GM18499 (cell line): ENCODE results near the gene RAB31.

Source experiments
- ATAC-seq: cut with Tn5 transposase; IDR thresholded peaks from one replicate; pipeline ENCODE4 v1.9.1; 2021; ENCODE audit warnings: moderate number of reproducible peaks; ENCODE audit not compliant: insufficient read depth, unreplicated experiment

Gene RAB31

DNA sequence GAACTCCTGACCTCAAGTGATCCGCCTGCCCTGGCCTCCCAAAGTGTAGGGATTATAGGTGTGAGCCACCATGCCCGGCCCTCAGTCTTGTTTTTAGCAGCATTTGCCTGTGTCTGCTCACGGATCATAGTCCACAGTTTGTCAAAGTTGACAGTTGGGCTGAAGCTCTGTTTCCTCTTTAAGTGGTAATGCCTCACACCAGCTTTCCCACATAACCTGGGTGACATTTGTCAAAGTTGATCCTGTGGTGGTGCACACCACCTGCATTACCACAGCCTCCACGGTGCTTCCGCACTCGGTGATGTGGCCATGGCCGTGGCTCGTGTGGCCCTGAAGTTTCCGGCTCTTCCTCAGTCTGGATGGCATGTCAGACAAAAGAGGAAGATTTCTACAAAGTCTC lies 27.1 kb downstream of the RAB31 start:
- ATAC-seq = no peak

DNA sequence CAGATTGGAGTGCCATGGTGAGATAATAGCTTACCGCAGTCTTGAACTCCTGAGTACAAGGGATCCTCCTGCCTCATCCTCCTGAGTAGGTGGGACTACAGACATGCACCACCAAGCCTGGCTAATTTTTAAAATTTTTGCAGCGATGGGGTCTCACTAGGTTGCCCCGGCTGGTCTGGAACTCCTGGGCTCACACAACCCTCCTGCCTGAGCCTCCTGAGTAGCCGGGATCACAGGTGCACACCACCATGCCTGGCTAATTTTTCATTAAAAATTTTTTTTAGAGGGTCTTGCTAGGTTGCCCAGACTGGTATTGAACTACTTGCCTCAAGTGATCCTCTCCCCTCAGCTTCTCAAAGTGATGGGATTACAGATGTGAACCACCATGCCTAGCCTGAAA lies 27.8 kb downstream of the RAB31 start:
- ATAC-seq = no peak

DNA sequence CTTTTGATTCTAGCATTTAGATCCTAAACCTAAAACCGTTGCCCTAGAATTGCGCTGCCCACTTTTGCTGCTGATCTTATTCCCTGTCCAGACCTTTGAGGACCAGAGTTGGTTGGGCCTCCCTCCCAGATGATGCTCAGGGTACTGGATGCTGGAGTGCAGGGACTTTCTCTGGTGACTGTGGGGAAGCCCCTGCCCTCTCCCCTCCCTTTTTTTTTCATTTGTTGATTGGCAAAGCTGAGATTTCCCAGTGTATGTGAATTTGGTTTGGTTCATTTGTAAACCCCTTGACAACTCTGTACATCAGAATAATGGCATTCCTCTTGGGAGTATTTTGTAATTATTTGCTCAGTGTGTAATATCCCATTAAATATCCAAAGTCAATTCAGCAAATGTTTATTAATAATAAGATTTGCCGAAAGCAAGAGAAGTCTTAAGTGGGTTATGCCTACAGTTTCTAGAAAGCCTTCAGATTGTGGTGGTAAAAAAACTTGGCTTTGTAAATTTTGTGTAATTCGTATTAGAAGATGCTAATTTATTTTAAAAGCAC lies 28.3 kb downstream of the RAB31 start:
- no peak for ATAC-seq

DNA sequence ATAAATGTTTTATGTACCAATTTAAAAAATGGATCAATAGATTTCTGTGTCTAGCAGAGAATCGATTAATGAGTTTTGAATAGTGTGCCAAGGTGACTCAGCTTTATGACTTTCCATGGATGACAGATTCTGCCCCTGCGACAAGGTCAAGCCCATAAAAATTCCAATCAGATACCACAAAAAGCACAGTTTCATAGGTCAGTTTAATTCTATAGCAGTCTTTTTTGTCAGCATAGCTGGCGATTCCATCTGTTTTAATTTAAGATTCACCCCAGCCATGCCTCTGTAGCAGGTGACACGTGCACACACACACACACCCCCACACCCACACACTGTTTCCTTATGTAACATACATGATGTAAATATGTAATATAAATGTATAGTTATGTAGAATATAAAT lies 28.9 kb downstream of the RAB31 start:
- no peak for ATAC-seq

DNA sequence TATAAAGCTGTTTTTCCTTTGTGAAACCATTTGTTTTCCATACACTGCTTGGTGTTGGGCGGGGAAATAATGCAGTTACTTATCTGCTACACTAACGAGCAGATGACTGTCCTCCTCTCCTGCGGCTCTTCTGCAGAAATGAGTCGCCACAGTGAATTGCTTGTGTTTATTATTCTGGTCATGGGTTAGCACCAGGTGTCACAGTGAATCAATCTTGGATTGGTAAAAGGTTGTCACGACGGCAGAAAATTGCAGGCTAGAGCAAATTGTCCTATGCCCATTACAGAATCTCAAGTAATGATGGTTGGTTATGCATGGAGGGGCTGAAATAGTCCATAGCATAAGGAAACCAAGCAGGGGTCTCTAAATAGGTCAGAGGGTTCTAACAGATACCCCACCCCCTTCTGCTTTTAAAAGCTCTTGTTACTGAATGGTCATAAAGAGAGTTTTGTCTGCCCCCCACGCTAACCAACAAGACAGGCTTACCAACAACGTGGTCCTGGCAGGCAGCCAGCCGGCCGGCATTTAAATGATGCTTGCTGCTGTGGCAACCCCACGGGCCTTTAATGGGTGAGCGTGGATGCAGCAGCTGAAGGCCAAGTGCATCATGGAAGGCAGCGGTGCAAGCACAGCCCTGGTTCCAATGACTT lies 29.5 kb downstream of the RAB31 start:
- ATAC-seq = no peak

DNA sequence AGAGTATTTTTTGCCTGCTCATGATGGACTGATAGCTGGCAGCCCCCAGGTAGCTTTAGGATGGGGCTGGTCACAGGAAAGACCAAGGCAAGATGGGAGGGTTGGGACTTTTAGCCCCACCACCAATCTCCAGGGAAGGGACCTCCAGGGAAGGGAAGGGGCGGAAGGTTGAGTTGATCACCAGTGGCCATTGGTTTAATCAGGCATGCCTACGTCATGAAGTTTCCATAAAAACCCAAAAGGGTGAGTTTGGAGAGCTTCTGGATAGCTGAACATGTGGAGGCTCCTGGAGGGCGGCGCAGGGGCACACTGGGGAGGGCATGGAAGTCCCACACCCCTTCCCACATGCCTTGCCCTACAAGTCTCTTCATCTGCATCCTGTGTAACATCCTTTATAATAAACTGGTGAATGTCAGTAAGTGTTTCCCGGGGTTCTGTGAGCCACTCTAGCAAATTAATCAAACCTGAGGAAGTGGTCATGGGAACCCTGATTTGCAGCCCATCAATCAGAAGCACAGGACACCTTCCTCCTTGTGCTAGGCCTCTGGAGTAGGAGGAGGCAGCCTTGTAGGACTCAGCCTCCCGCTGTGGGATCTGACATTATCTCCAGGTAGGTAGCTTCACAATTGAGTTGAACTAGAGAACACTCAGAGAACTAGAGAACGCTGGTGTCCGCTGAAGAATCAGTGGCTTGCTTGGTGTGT lies 30.3 kb downstream of the RAB31 start:
- ATAC-seq = no peak

DNA sequence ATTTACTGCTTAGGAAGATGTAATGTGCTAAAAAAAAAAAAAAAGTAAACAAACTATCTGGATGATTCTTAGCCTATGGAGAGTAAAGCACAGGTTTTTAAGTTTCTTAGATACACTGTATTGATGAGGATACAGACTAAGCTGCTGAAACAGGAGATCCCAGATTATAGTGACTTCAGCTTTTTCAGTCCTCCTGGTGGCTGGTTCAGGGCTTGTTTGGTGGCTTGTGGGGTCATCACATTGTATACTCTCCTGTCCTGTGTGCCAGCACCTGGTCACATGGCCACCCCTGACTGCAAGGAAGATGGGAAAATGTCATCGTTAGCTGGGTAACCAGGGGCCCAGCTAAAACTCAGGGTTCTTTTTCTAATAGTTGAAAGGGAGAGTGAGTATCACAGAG lies 31.4 kb downstream of the RAB31 start:
- no peak for ATAC-seq

DNA sequence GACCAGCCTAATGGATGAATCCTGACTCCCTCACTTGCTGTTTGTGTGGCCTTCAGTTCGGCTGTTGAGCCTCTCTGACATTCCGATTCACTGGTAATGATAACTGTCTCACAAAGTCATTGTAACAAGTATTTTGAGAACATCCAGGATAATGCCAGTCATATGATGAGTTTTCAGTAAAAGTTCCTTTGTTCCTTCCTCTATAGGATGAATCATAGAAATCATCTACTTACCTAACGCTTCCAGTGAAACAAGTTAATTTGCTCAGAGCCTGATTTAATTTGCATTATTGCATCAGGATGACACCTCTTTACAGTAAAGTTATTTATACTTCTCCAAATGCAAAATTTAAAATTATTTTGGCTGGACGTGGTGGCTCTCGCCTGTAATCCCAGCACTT lies 32.0 kb downstream of the RAB31 start:
- ATAC-seq = no peak

DNA sequence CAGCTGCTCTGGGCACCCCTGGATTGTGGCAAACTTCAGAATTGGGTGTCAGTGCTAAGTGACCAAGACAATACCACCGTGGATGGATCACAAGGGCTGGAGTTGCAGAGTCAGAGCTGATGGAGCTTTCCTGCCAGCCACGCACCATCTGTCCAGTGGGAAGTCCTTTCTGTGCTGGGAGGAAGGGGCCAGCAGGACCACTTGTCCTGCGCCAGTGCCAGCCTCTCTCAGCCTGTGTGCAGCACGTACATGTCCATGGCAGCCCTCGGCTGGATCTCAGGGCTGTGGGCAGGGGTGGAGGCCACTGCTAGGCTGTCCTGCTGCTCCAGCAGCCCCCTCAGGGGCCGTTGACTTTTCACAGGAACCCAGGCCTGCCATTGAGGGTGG lies 33.3 kb downstream of the RAB31 start:
- ATAC-seq = no peak

DNA sequence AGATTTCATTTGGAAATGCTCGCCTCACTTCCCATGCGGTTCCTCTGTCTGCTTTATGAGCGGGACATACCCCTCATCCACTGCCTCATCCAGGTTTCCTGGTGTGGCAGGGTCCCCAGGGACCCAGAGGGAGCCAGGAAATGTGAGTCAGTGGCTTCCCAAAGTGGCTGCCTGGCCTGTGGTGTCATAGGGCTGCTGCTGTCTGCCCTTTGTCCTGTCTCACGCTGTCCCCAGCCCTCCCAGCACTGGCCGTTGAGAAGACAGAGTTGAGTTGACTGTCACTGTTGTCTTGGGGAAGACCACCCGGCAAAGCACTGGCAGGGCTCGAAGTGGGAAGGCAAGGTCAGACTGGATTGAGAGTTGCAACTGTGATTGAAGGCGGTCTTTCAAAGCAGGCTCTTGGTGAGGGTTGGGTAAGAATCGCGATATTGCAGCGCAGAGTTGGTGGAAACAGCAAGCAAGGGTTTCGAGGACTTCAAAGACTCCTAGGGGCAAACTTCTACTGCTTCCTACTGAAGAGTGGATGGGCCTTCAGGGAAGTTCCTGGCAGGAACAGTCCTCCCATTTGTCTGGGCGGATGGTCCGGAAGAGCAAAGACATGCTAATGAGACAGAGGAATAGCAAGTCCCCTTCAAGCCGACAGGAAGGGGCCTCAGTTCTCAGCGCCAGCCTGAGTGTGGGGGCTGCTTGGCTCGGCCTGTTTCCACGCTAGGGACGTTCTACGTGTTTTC lies 33.9 kb downstream of the RAB31 start:
- ATAC-seq = no peak

DNA sequence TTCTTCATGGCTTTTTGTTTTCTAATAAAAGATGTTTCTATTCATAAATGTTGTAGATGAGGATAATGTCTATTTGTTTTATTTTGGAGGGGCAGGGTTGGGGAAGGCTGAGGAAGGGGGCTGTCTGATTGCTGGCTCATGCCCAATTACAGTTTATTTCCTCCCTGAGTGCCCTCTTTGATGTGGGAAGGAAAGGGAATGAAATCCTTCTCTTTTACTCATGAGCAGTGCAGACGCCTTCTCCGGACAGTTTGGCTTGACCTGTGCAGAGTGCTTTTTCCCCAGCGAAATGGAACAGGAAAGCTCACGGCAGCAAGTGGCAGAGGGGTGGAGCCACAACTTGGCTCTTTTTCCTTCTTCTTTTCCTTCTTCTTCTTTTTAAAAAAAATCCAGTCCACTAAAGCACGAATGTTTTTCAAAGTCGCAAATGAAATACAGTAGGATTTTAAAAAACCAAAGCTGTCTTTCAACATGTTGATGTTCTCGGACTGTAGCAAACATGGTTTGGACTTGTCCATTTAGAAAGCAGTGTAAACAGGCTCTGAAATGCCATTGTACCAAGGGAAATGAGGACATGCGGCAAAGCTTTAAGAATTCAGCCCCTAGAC lies 34.5 kb downstream of the RAB31 start:
- ATAC-seq = no peak

DNA sequence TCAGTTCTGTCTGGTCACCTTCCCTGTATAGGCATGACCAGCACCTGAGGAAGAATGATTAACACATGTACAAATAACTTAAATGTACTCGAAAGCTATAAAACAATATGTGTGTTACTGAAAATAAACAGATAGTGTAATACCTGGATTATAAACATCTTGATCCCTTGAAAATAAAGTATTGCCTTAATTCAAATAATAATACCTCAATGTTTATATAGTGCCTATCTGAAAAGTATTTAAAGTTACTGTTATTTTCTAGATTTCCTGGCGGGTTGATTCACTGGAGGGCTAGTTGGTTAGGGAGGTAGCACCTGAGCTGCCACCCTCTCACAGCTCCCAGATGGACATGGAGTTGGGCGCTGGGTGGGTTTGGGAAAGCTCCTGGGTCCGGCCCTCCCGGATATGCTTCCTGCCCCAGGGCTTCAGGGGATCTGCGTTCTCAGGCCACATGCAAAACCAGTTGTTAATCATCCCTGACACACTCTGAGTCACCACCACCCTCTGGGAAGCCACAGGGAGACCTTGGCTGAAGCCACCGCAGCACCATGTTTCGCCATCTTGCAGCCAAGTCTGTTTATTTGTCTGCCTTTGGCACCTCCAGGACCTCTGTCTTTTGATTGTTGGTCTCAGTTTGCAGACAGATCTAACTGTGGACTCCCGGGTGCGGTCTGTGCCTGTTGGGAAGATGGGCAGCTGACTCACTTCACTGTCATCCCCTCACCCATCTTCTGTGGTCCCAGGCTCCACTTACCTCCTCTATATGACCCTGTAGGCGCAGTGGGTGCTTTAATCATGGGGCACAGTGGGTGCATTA lies 35.3 kb downstream of the RAB31 start:
- ATAC-seq = no peak

DNA sequence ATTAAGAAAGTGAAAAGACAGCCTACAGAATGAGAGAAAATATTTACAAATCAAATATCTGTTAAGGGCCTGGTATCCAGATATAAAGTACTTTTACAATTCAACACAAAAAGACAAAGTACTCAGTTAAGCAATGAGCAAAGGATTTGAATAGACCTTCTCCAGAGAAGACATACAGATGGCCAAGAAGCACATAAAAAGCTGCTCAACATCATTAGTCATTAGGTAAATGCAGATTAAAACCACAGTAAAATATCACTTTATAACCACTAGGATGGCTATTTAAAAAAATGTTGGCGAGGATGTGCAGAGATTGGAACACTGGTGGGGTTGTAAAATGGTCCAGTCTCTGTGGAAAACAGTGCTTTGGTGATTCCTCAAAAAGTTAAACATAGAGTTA lies 38.9 kb downstream of the RAB31 start:
- no peak for ATAC-seq

DNA sequence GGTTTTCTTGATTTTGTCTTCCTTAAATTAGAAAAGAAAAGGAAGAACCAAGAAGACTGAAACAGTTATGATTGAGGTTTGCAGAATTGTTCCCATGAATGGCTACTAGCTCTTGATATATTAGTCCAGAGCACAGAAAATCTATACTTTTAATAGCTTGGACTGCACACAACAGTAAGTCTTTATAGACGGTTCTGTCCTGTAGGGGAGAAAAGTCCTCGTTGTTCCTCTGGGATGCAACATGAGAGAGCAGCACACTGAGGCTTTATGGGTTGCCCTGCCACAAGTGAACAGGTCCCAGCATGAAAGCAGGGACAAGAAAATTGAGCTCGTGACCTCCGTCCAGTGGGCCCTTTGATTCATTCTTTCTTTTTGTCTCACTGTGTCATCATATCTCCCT lies 41.5 kb downstream of the RAB31 start:
- ATAC-seq = no peak

DNA sequence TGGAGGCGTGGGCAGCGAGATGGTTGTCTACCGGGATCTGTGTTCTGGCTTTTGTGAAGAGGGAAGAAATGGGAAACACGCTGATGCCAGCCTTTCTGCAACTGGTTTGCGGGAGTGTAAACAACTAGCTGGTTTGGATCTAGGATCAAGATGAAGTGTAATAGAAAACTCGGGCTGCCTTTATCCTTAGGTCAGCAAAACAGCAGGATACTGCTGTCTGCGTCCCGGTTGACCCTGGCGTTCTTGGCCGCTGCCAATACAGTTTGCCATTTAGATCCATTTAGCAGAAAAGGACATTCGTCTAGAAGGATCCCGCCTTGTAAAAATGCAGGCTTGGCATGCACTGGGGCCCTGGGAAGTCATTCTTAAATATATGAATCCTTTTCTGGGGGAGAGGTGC lies 42.0 kb downstream of the RAB31 start:
- ATAC-seq = no peak

DNA sequence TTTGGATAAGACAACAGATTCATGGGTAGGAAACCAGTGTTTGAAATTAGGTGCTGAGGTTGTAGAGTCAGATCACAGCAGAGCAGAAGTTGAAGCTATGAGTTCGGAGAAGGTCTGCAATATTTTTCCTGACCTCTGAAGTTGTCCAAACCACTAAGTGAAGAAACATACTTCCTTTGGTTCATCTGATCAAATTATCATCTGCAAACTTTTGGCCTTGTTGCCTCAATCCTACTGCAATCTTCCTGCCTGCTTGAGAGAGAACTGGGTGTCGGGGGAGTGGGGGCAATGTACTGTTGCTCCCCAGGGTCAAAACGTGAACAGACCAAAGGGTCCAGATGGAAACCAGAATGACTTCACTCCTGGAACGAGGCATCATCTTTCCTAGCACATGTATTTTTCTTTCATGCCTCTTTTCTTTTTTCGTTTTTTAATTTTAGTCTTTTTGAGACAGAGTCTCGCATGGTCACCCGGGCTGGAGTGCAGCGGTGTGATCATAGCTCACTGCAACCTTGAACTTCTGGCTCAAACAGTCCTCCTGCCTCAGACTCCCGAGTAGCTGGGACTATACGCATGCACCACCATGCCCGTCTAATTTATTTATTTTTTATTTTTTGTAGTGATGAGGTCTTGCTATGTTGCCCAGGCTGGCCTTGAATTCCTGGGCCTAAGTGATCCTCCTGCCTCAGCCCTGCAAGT lies 42.7 kb downstream of the RAB31 start:
- ATAC-seq = no peak

DNA sequence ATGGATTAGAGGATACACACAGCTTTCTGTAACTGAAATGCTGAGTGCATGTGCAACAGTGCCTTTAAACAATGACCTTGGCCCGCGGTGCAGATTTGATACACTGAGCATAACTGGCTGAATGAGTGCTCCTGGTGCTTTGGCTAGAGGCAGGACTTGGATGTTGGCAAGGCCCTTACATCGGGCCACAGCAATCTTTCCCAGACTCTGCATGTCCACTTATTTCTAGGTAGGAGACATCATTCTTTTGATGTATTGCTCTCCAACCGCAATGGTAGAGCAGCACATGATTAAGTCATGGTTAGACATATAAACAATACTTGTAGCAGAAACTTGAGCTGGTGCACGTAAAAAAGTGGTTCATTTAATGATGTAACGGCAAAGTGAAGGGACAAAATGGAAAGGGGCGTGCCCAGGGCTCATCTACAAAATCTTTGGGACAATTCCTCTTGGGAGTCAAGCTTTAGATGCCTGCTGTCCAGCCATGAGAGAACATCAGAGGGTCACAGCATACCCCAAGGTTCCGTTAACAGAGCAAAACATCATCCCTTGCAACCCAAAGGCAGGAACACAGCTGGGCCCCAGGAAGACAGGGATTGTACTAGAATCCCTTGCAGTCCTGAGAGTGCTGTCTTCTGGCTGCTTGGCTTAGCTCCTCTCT lies 43.4 kb downstream of the RAB31 start:
- ATAC-seq = no peak

DNA sequence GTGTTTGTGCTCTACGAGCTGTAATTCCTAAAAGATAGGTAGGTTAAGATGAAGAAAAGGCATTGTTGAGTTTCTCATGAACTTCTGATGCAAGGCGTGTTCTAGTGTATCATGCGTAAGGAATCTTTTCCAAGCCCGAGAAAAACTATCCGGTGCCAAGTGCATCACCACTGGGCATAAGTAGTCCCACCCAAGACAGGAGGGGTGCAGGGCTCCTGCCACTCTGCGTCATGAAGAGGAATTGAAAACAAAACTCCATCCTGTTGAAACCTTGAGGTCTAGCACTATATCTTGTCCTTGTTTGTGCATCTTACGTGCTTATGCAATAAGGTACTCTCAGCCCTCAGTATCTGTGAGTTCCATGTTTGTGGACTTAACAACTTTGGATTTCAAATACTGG lies 45.7 kb downstream of the RAB31 start:
- ATAC-seq = no peak

DNA sequence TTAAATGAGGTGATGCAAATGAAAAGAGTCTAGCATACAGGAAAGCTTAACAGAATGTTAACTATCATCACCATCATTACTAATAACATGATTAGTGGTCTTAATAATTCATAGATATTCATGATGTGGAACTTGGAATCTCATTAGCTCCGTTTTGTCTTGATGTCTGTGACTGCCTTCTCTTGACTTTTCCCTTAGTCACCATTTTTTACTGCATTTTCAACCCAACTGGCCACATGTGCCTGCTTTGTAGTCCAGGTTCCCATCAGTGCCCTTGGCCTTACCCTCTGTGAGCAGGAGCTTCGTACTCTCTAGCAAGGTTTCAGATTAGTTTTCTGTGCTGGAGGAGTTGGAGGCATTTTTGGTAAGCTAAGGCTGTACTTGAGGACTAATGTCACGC lies 47.0 kb downstream of the RAB31 start:
- ATAC-seq = no peak
